Muscle layer of colon (tissue), 2 donors: ENCODE data around the gene KIAA0040.

ENCODE experiments used
- H3K27ac ChIP-seq: one replicate; pipeline ENCODE4 v1.7.0; 2013; ENCODE audit warnings: low read depth, mild to moderate bottlenecking, low read length, moderate library complexity
- H3K27me3 ChIP-seq, 2 donors: one replicate each; pipeline ENCODE4 v1.7.0; 2013; ENCODE audit warnings: low read length in 2 of 2, mild to moderate bottlenecking in 2 of 2; ENCODE audit not compliant: insufficient read depth in 2 of 2, control insufficient read depth in 1 of 2
- H3K36me3 ChIP-seq: one replicate; pipeline ENCODE4 v1.7.0; 2013; ENCODE audit warnings: mild to moderate bottlenecking, low read length; ENCODE audit not compliant: insufficient read depth
- H3K4me1 ChIP-seq: one replicate; pipeline ENCODE4 v1.7.0; 2013; ENCODE audit warnings: mild to moderate bottlenecking, low read length; ENCODE audit not compliant: insufficient read depth
- H3K4me3 ChIP-seq, 2 donors: one replicate each; pipeline ENCODE4 v1.7.0; 2013; ENCODE audit warnings: low read length in 2 of 2, low read depth in 1 of 2, mild to moderate bottlenecking in 1 of 2, moderate library complexity in 1 of 2
- H3K9ac ChIP-seq: one replicate; pipeline ENCODE4 v1.7.0; 2013; ENCODE audit warnings: low read length
- H3K9me3 ChIP-seq: one replicate; pipeline ENCODE4 v1.7.0; 2013; ENCODE audit warnings: mild to moderate bottlenecking, low read length
- donor health status: abdominal sarcoma.
- donor health status: Adenocarcinoma of cecum.

Gene KIAA0040

DNA sequence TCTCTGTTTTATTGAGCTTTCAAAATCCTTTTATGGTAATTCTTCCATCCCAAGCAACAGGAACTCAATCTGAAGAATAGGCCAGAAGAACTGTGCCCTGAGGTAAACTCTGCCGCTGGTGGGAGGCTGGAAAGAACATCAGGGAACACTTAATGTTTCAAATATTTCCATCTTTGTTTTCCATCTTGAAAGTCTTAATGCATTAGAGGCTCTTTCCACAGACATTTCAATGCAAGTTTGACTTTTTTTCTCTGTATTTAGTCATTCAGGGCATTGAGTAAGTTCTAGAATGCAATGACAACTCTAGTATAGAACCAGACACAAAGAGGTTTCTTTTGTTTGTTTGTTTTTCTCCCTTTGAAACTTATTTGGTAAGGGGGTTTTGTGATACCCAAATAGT lies 61.5 kb downstream of the KIAA0040 start:
- Histone ChIP-seq H3K27ac (no peak overlapping the region), H3K9me3 (no peaks in the 10 kb centered on the region), H3K4me3 (no peak overlapping the region), H3K4me1 (peaks cover 56% of the 10 kb centered on the region), H3K36me3 (no peaks in the 10 kb centered on the region), H3K9ac (no peak overlapping the region), H3K27me3 (no peaks in the 10 kb centered on the region)

DNA sequence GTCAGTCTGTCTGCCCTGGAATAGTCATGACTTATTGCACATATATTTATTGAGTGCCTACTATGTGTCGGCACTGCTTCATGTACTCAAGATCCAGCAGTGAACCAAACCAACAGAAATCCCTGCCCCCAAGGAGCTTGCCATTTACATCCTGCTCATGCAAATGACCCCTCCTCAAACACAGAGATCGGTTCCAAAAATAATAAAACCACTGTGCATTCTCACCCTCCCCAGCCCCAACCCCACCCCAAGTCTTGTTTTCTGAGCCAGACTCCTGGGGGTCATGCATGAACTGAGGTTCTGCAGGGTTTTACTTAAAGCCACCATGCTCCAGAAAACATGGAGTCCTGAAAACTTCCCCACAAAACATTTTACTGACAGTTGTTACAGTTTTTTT lies 61.9 kb downstream of the KIAA0040 start:
- no peaks in the 10 kb centered on the region for H3K36me3 ChIP-seq
- H3K27ac ChIP-seq: peak overlapping the region; percentile 47
- H3K9ac ChIP-seq: no peak overlapping the region
- no peak overlapping the region for H3K4me3 ChIP-seq
- peaks cover 56% of the 10 kb centered on the region for H3K4me1 ChIP-seq
- no peaks in the 10 kb centered on the region for H3K27me3 ChIP-seq
- H3K9me3 ChIP-seq: no peaks in the 10 kb centered on the region

DNA sequence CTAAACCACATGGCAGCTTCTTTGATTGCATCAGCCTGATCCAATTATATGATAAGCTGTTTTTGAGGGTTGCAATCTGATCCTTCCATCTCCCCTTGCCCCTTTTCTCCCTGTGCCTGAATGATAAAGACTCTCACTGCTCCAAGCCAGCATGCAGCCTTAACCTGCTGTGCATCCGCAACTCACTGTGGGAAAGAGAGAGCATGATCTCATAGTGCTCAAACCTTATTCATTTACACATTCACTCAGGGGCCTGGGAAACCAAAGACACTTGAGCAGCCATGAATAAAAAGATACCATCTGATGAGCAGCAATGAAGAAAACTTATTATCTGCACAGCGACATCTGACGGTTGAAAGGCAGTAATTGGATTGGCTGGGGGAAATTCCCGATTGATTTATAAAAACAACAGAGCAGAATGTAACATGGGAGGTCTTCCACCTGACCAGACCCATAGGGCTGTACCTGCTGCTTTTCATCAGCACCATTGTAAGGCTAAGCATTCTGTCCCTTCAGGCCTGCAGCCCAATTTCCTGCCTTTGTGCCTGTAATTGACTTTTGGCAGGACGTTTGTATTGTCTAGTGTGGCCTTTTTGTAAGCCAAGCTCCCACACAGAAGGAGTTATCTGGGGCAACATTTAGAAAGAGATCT lies 62.5 kb downstream of the KIAA0040 start:
- no peak overlapping the region for H3K9ac ChIP-seq
- H3K9me3 ChIP-seq: no peaks in the 10 kb centered on the region
- H3K4me3 ChIP-seq: no peak overlapping the region
- no peaks in the 10 kb centered on the region for H3K36me3 ChIP-seq
- H3K27ac ChIP-seq: peak overlapping the region; percentile 47
- H3K4me1 ChIP-seq: peaks cover 56% of the 10 kb centered on the region
- no peaks in the 10 kb centered on the region for H3K27me3 ChIP-seq

DNA sequence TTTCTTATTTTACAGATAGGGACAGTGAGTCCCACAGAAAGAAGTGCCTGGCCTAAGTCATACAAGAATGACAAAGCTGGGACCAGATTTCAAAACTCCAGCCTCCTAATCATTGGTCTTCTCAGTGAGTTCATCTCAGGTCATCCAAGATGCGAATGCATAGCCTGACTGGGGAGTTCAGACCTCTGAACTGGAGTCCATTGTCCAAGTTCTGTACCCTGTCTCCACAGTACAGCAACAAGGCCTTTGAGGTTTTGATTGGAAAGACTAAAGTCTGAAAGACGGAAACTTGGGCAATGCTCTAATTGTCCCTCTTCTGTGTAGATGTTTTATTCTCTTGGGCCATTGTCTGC lies 63.0 kb downstream of the KIAA0040 start:
- Histone ChIP-seq H3K36me3 (no peaks in the 10 kb centered on the region), H3K9me3 (no peaks in the 10 kb centered on the region), H3K27ac (peak overlapping the region; percentile 47)

DNA sequence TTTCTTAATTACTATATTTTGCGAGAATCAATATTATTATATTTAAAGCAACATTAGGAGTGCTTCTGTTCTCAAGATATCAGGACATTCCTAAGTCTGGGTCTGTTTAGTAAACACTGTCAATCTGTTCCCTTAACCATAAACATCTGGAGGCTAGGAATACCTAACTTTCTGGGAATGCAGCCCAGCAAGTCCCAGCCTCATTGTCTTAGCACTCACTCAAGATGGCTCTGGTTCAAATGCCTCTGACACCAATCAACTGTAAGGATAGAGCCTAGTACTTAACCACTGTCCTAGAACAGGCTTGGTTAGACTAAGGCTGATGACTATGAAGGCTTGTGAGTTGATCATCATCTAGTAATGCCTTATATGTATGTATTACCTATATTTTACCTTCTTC lies 63.4 kb downstream of the KIAA0040 start:
- H3K9me3 ChIP-seq: no peaks in the 10 kb centered on the region
- peaks cover 56% of the 10 kb centered on the region for H3K4me1 ChIP-seq
- no peak overlapping the region for H3K4me3 ChIP-seq
- no peaks in the 10 kb centered on the region for H3K27me3 ChIP-seq
- peak overlapping the region; percentile 47 for H3K27ac ChIP-seq
- H3K36me3 ChIP-seq: no peaks in the 10 kb centered on the region
- no peak overlapping the region for H3K9ac ChIP-seq

More for the DNA sequence above, 63.0 kb downstream of the KIAA0040 start:
- Histone ChIP-seq H3K9ac (no peak overlapping the region), H3K4me3 (no peak overlapping the region), H3K27me3 (no peaks in the 10 kb centered on the region), H3K4me1 (peaks cover 56% of the 10 kb centered on the region)

GRCh38 chr1:175128523-175128922 lies 64.1 kb downstream of the KIAA0040 start:
- Histone ChIP-seq H3K4me1 (peaks cover 56% of the 10 kb centered on the region), H3K36me3 (no peaks in the 10 kb centered on the region), H3K27me3 (no peaks in the 10 kb centered on the region), H3K9ac (no peak overlapping the region), H3K9me3 (no peaks in the 10 kb centered on the region), H3K4me3 (no peak overlapping the region), H3K27ac (peak overlapping the region; percentile 56)

- Histone ChIP-seq H3K4me3 (no peak overlapping the region), H3K27me3 (no peaks in the 10 kb centered on the region), H3K4me1 (peaks cover 49% of the 10 kb centered on the region), H3K9me3 (no peaks in the 10 kb centered on the region), H3K9ac (no peak overlapping the region), H3K36me3 (no peaks in the 10 kb centered on the region), H3K27ac (no peak overlapping the region)
These were observed 65.0 kb downstream of the KIAA0040 start for GRCh38 chr1:175127565-175127964.

DNA sequence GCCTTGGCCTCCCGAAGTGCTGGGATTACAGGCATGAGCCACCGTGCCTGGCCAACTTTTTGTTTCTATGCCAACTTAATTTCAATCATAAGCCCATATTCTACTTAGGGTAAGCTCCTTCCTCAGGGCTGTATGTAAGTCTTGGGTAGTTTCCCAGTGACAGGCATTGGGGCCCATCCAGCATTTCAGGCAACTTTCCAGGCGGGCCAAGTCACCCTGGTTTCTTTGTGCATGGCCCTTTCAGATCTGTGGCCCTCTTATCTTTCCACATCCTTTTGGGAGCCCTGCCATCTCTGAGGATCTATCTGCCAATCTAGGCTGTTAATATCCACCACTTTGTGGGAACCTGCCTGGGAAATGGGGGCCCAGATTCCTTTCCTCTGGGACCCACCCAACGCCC lies 66.2 kb downstream of the KIAA0040 start:
- Histone ChIP-seq H3K27me3 (no peaks in the 10 kb centered on the region), H3K4me1 (peaks cover 37% of the 10 kb centered on the region), H3K27ac (no peak overlapping the region), H3K36me3 (no peaks in the 10 kb centered on the region), H3K9ac (no peak overlapping the region), H3K4me3 (no peak overlapping the region), H3K9me3 (no peaks in the 10 kb centered on the region)

DNA sequence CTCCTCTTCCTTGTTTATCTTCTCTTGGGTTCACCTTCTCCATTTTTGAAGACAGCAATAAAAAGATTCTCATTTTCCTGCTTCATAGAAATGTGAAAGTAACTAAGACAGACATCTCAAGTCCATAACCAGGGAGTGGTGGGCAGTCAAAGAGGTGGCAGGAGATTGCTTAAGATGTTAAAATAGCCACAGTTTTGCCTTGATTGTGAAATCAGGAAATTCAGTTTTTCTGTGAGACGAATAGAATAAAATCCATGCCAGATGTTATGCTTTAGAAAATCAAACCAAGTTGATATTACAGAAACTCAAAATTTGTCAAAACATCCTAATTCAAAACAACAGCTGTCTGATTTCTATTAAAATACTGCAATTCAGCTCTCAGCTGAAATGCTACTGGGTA lies 67.7 kb downstream of the KIAA0040 start:
- Histone ChIP-seq H3K27ac (no peak overlapping the region), H3K9ac (no peak overlapping the region), H3K4me3 (no peak overlapping the region), H3K27me3 (no peaks in the 10 kb centered on the region), H3K4me1 (peaks cover 23% of the 10 kb centered on the region), H3K36me3 (no peaks in the 10 kb centered on the region), H3K9me3 (no peaks in the 10 kb centered on the region)

- H3K36me3 ChIP-seq: no peaks in the 10 kb centered on the region
- H3K27me3 ChIP-seq: no peaks in the 10 kb centered on the region
- no peak overlapping the region for H3K27ac ChIP-seq
- no peaks in the 10 kb centered on the region for H3K4me1 ChIP-seq
- H3K9me3 ChIP-seq: no peaks in the 10 kb centered on the region
- no peak overlapping the region for H3K4me3 ChIP-seq
- H3K9ac ChIP-seq: no peak overlapping the region
These were observed 72.1 kb downstream of the KIAA0040 start for GRCh38 chr1:175120511-175120910.

DNA sequence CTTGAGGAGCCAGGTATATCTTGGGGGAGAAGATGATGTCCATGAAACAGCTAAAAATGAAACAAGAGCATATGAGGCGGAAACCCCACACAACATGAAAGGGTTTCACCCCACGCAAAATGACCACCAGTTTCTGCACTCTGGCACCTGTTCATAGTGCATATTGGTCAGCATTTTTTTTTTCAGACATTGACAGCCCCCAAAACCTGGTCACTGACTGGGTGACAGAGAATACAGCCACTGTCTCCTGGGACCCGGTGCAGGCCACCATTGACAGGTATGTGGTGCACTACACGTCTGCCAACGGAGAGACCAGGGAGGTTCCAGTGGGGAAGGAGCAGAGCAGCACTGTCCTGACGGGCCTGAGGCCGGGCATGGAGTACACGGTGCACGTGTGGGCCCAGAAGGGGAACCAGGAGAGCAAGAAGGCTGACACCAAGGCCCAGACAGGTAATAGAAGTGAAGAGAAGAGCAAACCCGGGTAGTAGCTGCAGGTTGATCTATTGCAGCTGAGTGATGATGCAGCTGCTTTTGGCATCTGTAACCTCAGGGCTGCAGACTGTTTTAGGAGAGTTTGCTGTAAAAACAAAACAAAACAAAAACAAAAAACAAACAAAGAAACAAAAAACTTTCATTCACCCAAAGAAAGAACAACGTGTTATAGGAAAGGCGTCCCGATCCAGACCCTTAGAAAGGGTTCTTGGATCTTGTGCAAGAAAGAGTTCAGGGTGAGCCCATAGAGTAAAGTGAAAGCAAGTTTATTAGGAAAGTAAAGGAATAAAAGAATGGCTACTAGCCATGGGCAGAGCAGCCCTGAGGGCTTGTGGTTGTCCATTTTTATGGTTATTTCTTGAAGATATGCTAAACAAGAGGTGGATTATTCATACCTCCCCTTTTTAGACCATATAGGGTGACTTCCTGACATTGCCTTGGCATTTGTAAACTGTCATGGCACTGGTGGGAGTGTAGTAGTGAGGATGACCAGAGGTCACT lies 73.9 kb downstream of the KIAA0040 start:
- Histone ChIP-seq H3K27ac (no peak overlapping the region), H3K4me3 (no peak overlapping the region), H3K9ac (no peak overlapping the region), H3K36me3 (no peaks in the 10 kb centered on the region), H3K4me1 (no peaks in the 10 kb centered on the region), H3K27me3 (no peaks in the 10 kb centered on the region), H3K9me3 (peaks cover 5% of the 10 kb centered on the region)
